Spinal cord (tissue), 10 donors: Measurements from ENCODE around the gene OLIG1. TPM values are rescaled to one million over a fixed set of nuclear protein-coding genes. Genes with fewer than 3 reads are reported as not detected.

Source experiments
- DNase-seq, 6 donors: peaks; one replicate each; pipeline versions ENCODE4 v3.0.0 to v3.0.0-alpha.2; 2013 to 2015; ENCODE audit warnings: low spot score in 6 of 6, low read depth in 4 of 6
- H3K27ac ChIP-seq: one replicate; pipeline ENCODE4 v1.5.1; 2013; ENCODE audit warnings: low read depth, low read length, control low read depth
- H3K27me3 ChIP-seq: one replicate; pipeline ENCODE4 v1.6.1; 2013; ENCODE audit warnings: low read length; ENCODE audit not compliant: control insufficient read depth, insufficient read depth
- H3K36me3 ChIP-seq: one replicate; pipeline ENCODE4 v1.6.1; 2013; ENCODE audit warnings: low read length; ENCODE audit not compliant: control insufficient read depth, insufficient read depth
- H3K4me1 ChIP-seq: one replicate; pipeline ENCODE4 v1.6.1; 2013; ENCODE audit warnings: low read length; ENCODE audit not compliant: control insufficient read depth, insufficient read depth
- H3K4me3 ChIP-seq: one replicate; pipeline ENCODE4 v1.5.1; 2013; ENCODE audit warnings: low read depth, low read length, control low read depth
- H3K9me3 ChIP-seq: one replicate; pipeline ENCODE4 v1.6.1; 2013; ENCODE audit warnings: low read length; ENCODE audit not compliant: control insufficient read depth, insufficient read depth
- WGBS: methylation state at CpG from one replicate; pipeline ENCODE4 v1.1.5; 2013; ENCODE audit warnings: missing lambda C conversion rate; ENCODE audit not compliant: insufficient coverage; 5-methylcytosine and 5-hydroxymethylcytosine counted together
- polyA plus RNA-seq, 2 donors: library from polyadenylated mRNA; unstranded; fragments of 120-200 nt; gene quantifications; one replicate each; pipeline ENCODE4 v1.2.1, GENCODE V29; 2013; ENCODE audit not compliant: insufficient read length in 2 of 2
- total RNA-seq, 2 donors: library from RNA; depleted of rRNA in 1 of 2; stranded (reverse); fragments of 120-200 nt in 1 of 2; fragments of >200 nt in 1 of 2; gene quantifications; one replicate each; pipeline versions ENCODE4 v1.2.3 to v1.2.4, GENCODE V29; 2013 to 2014
- donor health status: healthy.

OLIG1 gene
- total and polyA plus RNA-seq, 4 donors, result 27.5 to 405 (median 176) TPM

DNA sequence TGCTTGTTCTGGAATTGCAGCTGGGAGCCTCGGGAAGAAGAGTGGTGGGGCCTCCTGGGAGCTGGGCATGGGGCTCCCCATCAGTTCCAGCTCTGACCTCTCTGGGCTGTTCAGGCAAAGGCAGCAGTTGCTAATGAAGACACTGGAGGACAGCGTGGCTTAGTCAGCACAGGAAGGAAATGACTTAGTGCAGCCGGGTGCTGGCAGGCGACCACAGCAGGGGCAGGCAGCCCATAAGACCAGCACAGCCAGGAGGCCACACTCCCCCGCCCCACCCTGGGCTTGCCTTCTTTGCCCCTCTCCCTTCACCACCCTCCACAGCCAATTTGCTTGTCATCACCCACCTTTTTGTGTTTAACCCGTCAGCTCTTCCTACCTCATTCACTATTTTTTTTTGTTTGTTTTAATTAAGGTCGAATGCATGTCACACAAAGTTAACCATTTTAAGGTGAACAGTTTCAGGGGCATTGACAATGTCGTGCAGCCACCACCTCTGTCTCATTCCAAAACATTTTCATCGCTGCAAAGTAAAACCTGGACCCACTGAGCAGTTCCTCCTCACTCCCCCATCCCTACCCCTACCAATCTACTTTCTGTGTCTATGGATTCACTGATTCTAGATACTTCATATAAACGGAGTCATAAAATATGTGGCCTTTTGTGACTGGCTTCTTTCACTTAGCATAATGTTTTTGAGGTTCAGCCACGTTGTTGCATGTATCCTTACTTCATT lies 33.3 kb upstream of the OLIG1 start:
- Histone ChIP-seq H3K36me3 (no peaks in the 10 kb centered on the region), H3K27ac (no peak overlapping the region), H3K4me1 (peaks cover 33% of the 10 kb centered on the region), H3K27me3 (peaks cover 51% of the 10 kb centered on the region), H3K9me3 (no peaks in the 10 kb centered on the region), H3K4me3 (no peak overlapping the region)
- 44% methylated on average over 6 of the region's 11 CpGs for WGBS
- DNase-seq, result peak in 1 of 6 donors; percentile 18

- H3K4me1 ChIP-seq, result peaks cover 30% of the 10 kb centered on the region
- H3K4me3 ChIP-seq, result no peak overlapping the region
- H3K36me3 ChIP-seq, result no peaks in the 10 kb centered on the region
- WGBS, result no CpG with 5 or more reads among the region's 3 CpGs
- no peak overlapping the region for H3K27ac ChIP-seq
- DNase-seq, result no peak
- H3K9me3 ChIP-seq, result no peaks in the 10 kb centered on the region
- peaks cover 47% of the 10 kb centered on the region for H3K27me3 ChIP-seq
These were observed 32.4 kb upstream of the OLIG1 start for GRCh38 chr21:33037501-33037900.

- H3K27me3 ChIP-seq, result peaks cover 31% of the 10 kb centered on the region
- no peaks in the 10 kb centered on the region for H3K9me3 ChIP-seq
- DNase-seq, result peak in 2 of 6 donors; percentile 65 to 74
- no peak overlapping the region for H3K4me3 ChIP-seq
- H3K4me1 ChIP-seq, result peaks cover 16% of the 10 kb centered on the region
- H3K36me3 ChIP-seq, result no peaks in the 10 kb centered on the region
- H3K27ac ChIP-seq, result peak overlapping the region; percentile 2
- 41% methylated on average over 7 of the region's 7 CpGs for WGBS
These were observed 30.4 kb upstream of the OLIG1 start for GRCh38 chr21:33039536-33039935.

DNA sequence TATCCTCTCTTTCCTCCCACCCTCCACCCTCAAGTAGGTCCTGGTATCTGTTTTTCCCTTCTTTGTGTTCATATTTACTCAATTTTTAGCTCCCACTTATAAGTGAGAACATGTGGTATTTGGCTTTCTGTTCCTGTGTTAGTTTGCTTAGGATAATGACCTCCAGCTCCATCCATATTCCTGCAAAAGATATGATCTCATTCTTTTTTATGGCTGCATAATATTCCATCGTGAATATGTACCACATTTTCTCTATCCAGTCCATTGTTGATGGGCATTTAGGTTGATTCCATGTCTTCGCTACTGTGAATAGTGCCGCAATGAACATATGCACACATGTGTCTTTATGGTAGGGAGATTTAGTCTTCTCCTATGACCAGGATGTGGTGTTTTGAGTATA lies 29.7 kb upstream of the OLIG1 start:
- DNase-seq, result no peak
- Histone ChIP-seq H3K36me3 (no peaks in the 10 kb centered on the region), H3K9me3 (no peaks in the 10 kb centered on the region), H3K4me1 (peaks cover 12% of the 10 kb centered on the region), H3K27ac (no peak overlapping the region), H3K27me3 (peaks cover 24% of the 10 kb centered on the region), H3K4me3 (no peak overlapping the region)
- no CpG with 5 or more reads among the region's 3 CpGs for WGBS

GRCh38 chr21:33041981-33042380 lies 28.0 kb upstream of the OLIG1 start:
- H3K27me3 ChIP-seq, result peaks cover 18% of the 10 kb centered on the region

DNA sequence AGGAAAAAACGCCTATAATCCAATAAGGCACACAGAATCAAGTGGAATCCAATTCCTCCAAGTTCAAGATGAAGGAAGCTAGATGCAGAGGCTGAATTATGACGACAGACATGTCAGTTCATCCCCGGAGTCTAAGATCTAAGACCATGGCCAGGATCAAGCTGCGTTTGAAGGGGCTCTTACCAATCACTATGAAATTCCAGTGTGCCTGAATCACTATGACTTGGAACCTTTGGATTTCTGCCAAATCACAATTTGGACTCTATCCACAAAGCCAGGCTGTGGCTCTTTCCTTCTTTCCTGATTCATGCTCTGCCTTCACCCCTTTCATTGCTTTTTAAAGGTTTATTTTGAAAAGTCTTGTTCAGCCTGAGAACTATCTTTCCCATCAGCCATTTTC lies 27.1 kb upstream of the OLIG1 start:
- H3K36me3 ChIP-seq, result no peaks in the 10 kb centered on the region
- H3K27me3 ChIP-seq, result peaks cover 24% of the 10 kb centered on the region
- DNase-seq, result peak in 2 of 6 donors; percentile 44 to 54

More at GRCh38 chr21:33041981-33042380, 28.0 kb upstream of the OLIG1 start:
- no CpG with 5 or more reads among the region's 2 CpGs for WGBS
- no peak overlapping the region for H3K27ac ChIP-seq
- H3K36me3 ChIP-seq, result no peaks in the 10 kb centered on the region
- no peaks in the 10 kb centered on the region for H3K9me3 ChIP-seq
- peaks cover 4% of the 10 kb centered on the region for H3K4me1 ChIP-seq
- DNase-seq, result no peak
- H3K4me3 ChIP-seq, result no peak overlapping the region

GRCh38 chr21:33046455-33046854 lies 23.5 kb upstream of the OLIG1 start:
- DNase-seq, result no peak
- peaks cover 29% of the 10 kb centered on the region for H3K27me3 ChIP-seq
- no peaks in the 10 kb centered on the region for H3K4me1 ChIP-seq
- WGBS, result no CpG with 5 or more reads among the region's 8 CpGs
- no peak overlapping the region for H3K27ac ChIP-seq
- no peaks in the 10 kb centered on the region for H3K36me3 ChIP-seq
- H3K9me3 ChIP-seq, result no peaks in the 10 kb centered on the region
- H3K4me3 ChIP-seq, result no peak overlapping the region

More for the DNA sequence above, 27.1 kb upstream of the OLIG1 start:
- Histone ChIP-seq H3K27ac (no peak overlapping the region), H3K9me3 (no peaks in the 10 kb centered on the region), H3K4me1 (peaks cover 4% of the 10 kb centered on the region), H3K4me3 (no peak overlapping the region)
- WGBS, result 61% methylated on average over 3 of the region's 4 CpGs

GRCh38 chr21:33047231-33047630 lies 22.7 kb upstream of the OLIG1 start:
- DNase-seq, result no peak
- Histone ChIP-seq H3K27me3 (peaks cover 31% of the 10 kb centered on the region), H3K27ac (no peak overlapping the region), H3K4me1 (peaks cover 4% of the 10 kb centered on the region), H3K36me3 (no peaks in the 10 kb centered on the region), H3K9me3 (no peaks in the 10 kb centered on the region), H3K4me3 (no peak overlapping the region)
- 69% methylated on average over 2 of the region's 5 CpGs for WGBS

DNA sequence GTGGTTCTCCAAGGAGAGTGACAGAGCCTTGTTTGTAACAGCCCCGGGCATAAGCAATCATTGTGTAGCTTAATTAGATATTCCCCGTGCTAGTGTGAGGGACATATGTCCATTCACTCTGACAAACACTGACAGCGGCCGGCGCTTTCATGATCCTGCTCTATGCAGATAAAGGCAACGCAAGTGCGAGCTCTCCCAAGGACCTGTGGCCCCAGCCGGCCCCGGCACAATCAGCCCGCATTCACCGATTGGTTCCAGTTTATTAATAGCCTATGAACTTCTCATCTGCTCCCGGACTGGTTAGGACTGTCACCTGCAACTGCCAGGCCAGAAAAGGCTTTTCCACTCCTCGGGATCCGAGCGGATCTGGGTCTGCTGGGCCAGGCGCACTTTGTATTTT lies 18.0 kb upstream of the OLIG1 start:
- Histone ChIP-seq H3K27ac (no peak overlapping the region), H3K9me3 (no peaks in the 10 kb centered on the region), H3K36me3 (no peaks in the 10 kb centered on the region), H3K27me3 (peaks cover 16% of the 10 kb centered on the region), H3K4me3 (no peak overlapping the region), H3K4me1 (peaks cover 5% of the 10 kb centered on the region)
- 39% methylated on average over 15 of the region's 16 CpGs for WGBS
- DNase-seq, result peak in 2 of 6 donors; percentile 40 to 41

DNA sequence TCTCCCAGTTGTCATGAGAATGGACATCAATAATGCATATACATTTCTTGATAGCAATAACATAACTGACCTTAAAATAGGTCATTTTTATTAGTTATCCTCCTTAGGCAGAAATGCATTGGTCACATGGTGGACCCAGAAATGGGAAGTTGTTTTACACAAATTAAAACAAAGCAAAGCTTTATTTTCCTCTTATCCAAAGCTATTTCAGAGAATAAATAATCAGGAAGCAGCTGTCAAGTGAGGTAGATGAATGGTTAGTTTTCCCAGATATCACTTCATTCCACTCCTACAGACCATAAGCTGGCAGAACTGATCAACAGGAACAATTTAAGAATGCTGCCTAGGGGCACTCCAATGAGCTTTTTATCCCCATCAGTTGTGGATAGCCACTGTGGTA lies 16.0 kb upstream of the OLIG1 start:
- Histone ChIP-seq H3K4me3 (no peak overlapping the region), H3K9me3 (no peaks in the 10 kb centered on the region), H3K4me1 (peaks cover 19% of the 10 kb centered on the region), H3K27me3 (peaks cover 5% of the 10 kb centered on the region), H3K36me3 (no peaks in the 10 kb centered on the region), H3K27ac (no peak overlapping the region)
- no peak for DNase-seq
